Activated T-cell treated with anti-CD3 and anti-CD28 coated beads, Interleukin-2, amount 50 U/mL, for 72 hours (primary cell): ENCODE measurements around the gene NR1D1. TPM values are rescaled to one million over a fixed set of nuclear protein-coding genes. Genes with fewer than 3 reads are reported as not detected.

Experiments used
- ATAC-seq, 2 donors: fragments of 150-1000 bp; cut with Tn5 transposase; replicated peaks in 1 of 2; 2 replicates each; pipeline ENCODE4 v1.10.0; 2021; ENCODE audit warnings: moderate library complexity in 2 of 2, mild to moderate bottlenecking in 1 of 2
- DNase-seq, 2 donors: peaks; one replicate each; pipeline ENCODE4 v3.0.0; 2021 to 2022; ENCODE audit warnings: mixed read lengths in 1 of 2
- H3K27ac Mint-ChIP-seq: one replicate; pipeline ENCODE4 v1.8.0; 2022; ENCODE audit warnings: mild to moderate bottlenecking, moderate library complexity, mixed read lengths
- H3K27me3 Mint-ChIP-seq: one replicate; pipeline ENCODE4 v1.8.0; 2022; ENCODE audit warnings: low read depth, mixed read lengths
- H3K36me3 Mint-ChIP-seq, 2 donors: one replicate each; pipeline ENCODE4 v1.8.0; 2022; ENCODE audit warnings: mixed read lengths in 2 of 2, mild to moderate bottlenecking in 1 of 2; ENCODE audit not compliant: insufficient read depth in 2 of 2
- H3K4me1 Mint-ChIP-seq: one replicate; pipeline ENCODE4 v1.8.0; 2022; ENCODE audit warnings: low read depth, mixed read lengths
- H3K4me3 Mint-ChIP-seq, 2 donors: one replicate each; pipeline ENCODE4 v1.8.0; 2022; ENCODE audit warnings: mild to moderate bottlenecking in 2 of 2, mixed read lengths in 2 of 2, moderate library complexity in 2 of 2
- H3K9me3 Mint-ChIP-seq, 2 donors: one replicate each; pipeline ENCODE4 v1.8.0; 2022; ENCODE audit warnings: mixed read lengths in 2 of 2
- total RNA-seq, 2 donors: library from RNA; stranded (reverse); gene quantifications; one replicate each; pipeline ENCODE4 v1.2.3, GENCODE V29; 2022

Gene NR1D1
- total RNA-seq, 2 donors from 2014 or later = 4.5 to 6.3 TPM

- Mint-ChIP-seq H3K27ac (no peak overlapping the region), H3K4me1 (peaks cover 64% of the 10 kb centered on the region), H3K27me3 (no peaks in the 10 kb centered on the region), H3K4me3 (peak overlapping the region; percentile 79 to 89), H3K9me3 (no peaks in the 10 kb centered on the region), H3K36me3 (peaks cover 1% of the 10 kb centered on the region in 2 donors)
- no peak for DNase-seq
- no peak for ATAC-seq
Observed at GRCh38 chr17:40064971-40065768, 35.2 kb downstream of the NR1D1 start.

- no peaks in the 10 kb centered on the region for H3K27me3 Mint-ChIP-seq
- no peaks in the 10 kb centered on the region for H3K9me3 Mint-ChIP-seq
- ATAC-seq (peak; percentile 16 to 28), DNase-seq (no peak)
- H3K4me3 Mint-ChIP-seq = peak overlapping the region; percentile 79 to 89
- H3K36me3 Mint-ChIP-seq = peaks cover 1% of the 10 kb centered on the region in 2 donors
- H3K4me1 Mint-ChIP-seq = peaks cover 53% of the 10 kb centered on the region
- H3K27ac Mint-ChIP-seq = no peak overlapping the region
Observed at GRCh38 chr17:40063901-40064531, 36.4 kb downstream of the NR1D1 start.

- peak in 1 of 2 donors; percentile 37 for ATAC-seq
- Mint-ChIP-seq H3K27me3 (no peaks in the 10 kb centered on the region), H3K27ac (no peak overlapping the region), H3K4me1 (peaks cover 45% of the 10 kb centered on the region), H3K36me3 (peaks cover 1% of the 10 kb centered on the region in 2 donors), H3K9me3 (no peaks in the 10 kb centered on the region), H3K4me3 (peak overlapping the region; percentile 79 to 89)
- DNase-seq = peak; percentile 27 to 37
Observed at GRCh38 chr17:40063187-40063771, 37.1 kb downstream of the NR1D1 start.

- ATAC-seq (peak; percentile 87 to 92), DNase-seq (peak; percentile 76 to 81)
- Mint-ChIP-seq H3K4me3 (peak within 1 kb of the TSS; percentile 79 to 89), H3K9me3 (no peaks in the 10 kb centered on the region), H3K27me3 (no peaks in the 10 kb centered on the region), H3K36me3 (peaks cover 1% of the 10 kb centered on the region in 2 donors), H3K27ac (peak within 1 kb of the TSS; percentile 3), H3K4me1 (peaks cover 38% of the 10 kb centered on the region)
Observed at GRCh38 chr17:40062329-40063186, 37.8 kb downstream of the NR1D1 start, which contains the start of gene THRA. Gene THRA, plus strand, starts transcription at chr17:40062965. Its CDS starts 11,524 bp downstream, at chr17:40074489.

GRCh38 chr17:40061609-40062038, 38.8 kb downstream of the NR1D1 start:
- DNase-seq = no peak
- Mint-ChIP-seq H3K4me3 (peak overlapping the region; percentile 78 to 82), H3K27ac (peak overlapping the region; percentile 3), H3K27me3 (no peaks in the 10 kb centered on the region), H3K4me1 (peaks cover 32% of the 10 kb centered on the region), H3K36me3 (peaks cover 1% of the 10 kb centered on the region in 2 donors), H3K9me3 (no peaks in the 10 kb centered on the region)
- no peak for ATAC-seq

GRCh38 chr17:40060887-40061608, 39.3 kb downstream of the NR1D1 start:
- Mint-ChIP-seq H3K4me1 (peaks cover 32% of the 10 kb centered on the region), H3K9me3 (no peaks in the 10 kb centered on the region), H3K27me3 (no peaks in the 10 kb centered on the region), H3K4me3 (no peak overlapping the region), H3K27ac (no peak overlapping the region), H3K36me3 (peaks cover 1% of the 10 kb centered on the region in 2 donors)
- ATAC-seq = no peak
- DNase-seq = no peak

GRCh38 chr17:40059729-40060475, 40.5 kb downstream of the NR1D1 start:
- no peaks in the 10 kb centered on the region for H3K9me3 Mint-ChIP-seq
- no peak overlapping the region for H3K27ac Mint-ChIP-seq
- H3K36me3 Mint-ChIP-seq = peaks cover 1% of the 10 kb centered on the region in 2 donors
- peaks cover 31% of the 10 kb centered on the region for H3K4me1 Mint-ChIP-seq
- H3K27me3 Mint-ChIP-seq = no peaks in the 10 kb centered on the region
- ATAC-seq (no peak), DNase-seq (no peak)
- H3K4me3 Mint-ChIP-seq = no peak overlapping the region

- DNase-seq = no peak
- Mint-ChIP-seq H3K27ac (no peak overlapping the region), H3K9me3 (no peaks in the 10 kb centered on the region), H3K4me3 (no peak overlapping the region), H3K27me3 (no peaks in the 10 kb centered on the region), H3K36me3 (peaks cover 3% of the 10 kb centered on the region in 2 donors), H3K4me1 (peaks cover 26% of the 10 kb centered on the region)
- ATAC-seq = no peak
Observed at GRCh38 chr17:40058865-40059264, 41.5 kb downstream of the NR1D1 start.

GRCh38 chr17:40058186-40058784, 42.1 kb downstream of the NR1D1 start:
- Mint-ChIP-seq H3K4me3 (no peak overlapping the region), H3K27ac (no peak overlapping the region), H3K4me1 (peaks cover 25% of the 10 kb centered on the region), H3K9me3 (no peaks in the 10 kb centered on the region), H3K27me3 (no peaks in the 10 kb centered on the region), H3K36me3 (peaks cover 1 to 2% of the 10 kb centered on the region in 2 donors)
- DNase-seq (no peak), ATAC-seq (no peak)

- Mint-ChIP-seq H3K27me3 (no peaks in the 10 kb centered on the region), H3K27ac (no peak overlapping the region), H3K4me3 (no peak overlapping the region)
Observed at GRCh38 chr17:40056379-40057015, 43.9 kb downstream of the NR1D1 start.

More at GRCh38 chr17:40056379-40057015, 43.9 kb downstream of the NR1D1 start:
- H3K9me3 Mint-ChIP-seq = no peaks in the 10 kb centered on the region
- ATAC-seq = no peak
- H3K36me3 Mint-ChIP-seq = peaks cover 2 to 7% of the 10 kb centered on the region in 2 donors
- DNase-seq = no peak
- H3K4me1 Mint-ChIP-seq = peaks cover 17% of the 10 kb centered on the region
